Osteocyte (in vitro differentiated cells): Measurements from ENCODE around the gene GMEB2. TPM values are rescaled to one million over a fixed set of nuclear protein-coding genes. Genes with fewer than 3 reads are reported as not detected.

Experiments
- DNase-seq: peaks from one replicate; pipeline ENCODE4 v3.0.0; 2021; ENCODE audit warnings: mixed read lengths; ENCODE audit not compliant: unreplicated experiment; ENCODE audit errors: extremely low spot score
- H3K27ac Mint-ChIP-seq: one replicate; pipeline ENCODE4 v1.8.0; 2021; ENCODE audit warnings: mild to moderate bottlenecking, mixed read lengths; ENCODE audit not compliant: unreplicated experiment
- H3K27me3 Mint-ChIP-seq: one replicate; pipeline ENCODE4 v1.8.0; 2021; ENCODE audit warnings: mixed read lengths; ENCODE audit not compliant: unreplicated experiment
- H3K36me3 Mint-ChIP-seq: one replicate; pipeline ENCODE4 v1.8.0; 2021; ENCODE audit warnings: mixed read lengths; ENCODE audit not compliant: unreplicated experiment
- H3K4me1 Mint-ChIP-seq: one replicate; pipeline ENCODE4 v1.8.0; 2021; ENCODE audit warnings: mixed read lengths; ENCODE audit not compliant: unreplicated experiment
- H3K4me3 Mint-ChIP-seq: one replicate; pipeline ENCODE4 v1.8.0; 2021; ENCODE audit warnings: mild to moderate bottlenecking, moderate library complexity, mixed read lengths; ENCODE audit not compliant: unreplicated experiment
- H3K9me3 Mint-ChIP-seq: one replicate; pipeline ENCODE4 v1.8.0; 2021; ENCODE audit warnings: mixed read lengths; ENCODE audit not compliant: unreplicated experiment
- total RNA-seq: library from RNA; stranded (reverse); gene quantifications from 2 replicates; pipeline ENCODE4 v1.2.1, GENCODE V29; 2021
- TF ChIP-seq, protein P1 (sequence below): fragments of 200-600 bp; sonication (generic); IDR thresholded peaks from 2 replicates; pipeline ENCODE4 v1.5.0; 2021; ENCODE audit warnings: antibody characterized with exemption, mild to moderate bottlenecking, moderate library complexity

Gene GMEB2
- total RNA-seq, 1 donor from 2014 or later = 12.1 TPM

DNA sequence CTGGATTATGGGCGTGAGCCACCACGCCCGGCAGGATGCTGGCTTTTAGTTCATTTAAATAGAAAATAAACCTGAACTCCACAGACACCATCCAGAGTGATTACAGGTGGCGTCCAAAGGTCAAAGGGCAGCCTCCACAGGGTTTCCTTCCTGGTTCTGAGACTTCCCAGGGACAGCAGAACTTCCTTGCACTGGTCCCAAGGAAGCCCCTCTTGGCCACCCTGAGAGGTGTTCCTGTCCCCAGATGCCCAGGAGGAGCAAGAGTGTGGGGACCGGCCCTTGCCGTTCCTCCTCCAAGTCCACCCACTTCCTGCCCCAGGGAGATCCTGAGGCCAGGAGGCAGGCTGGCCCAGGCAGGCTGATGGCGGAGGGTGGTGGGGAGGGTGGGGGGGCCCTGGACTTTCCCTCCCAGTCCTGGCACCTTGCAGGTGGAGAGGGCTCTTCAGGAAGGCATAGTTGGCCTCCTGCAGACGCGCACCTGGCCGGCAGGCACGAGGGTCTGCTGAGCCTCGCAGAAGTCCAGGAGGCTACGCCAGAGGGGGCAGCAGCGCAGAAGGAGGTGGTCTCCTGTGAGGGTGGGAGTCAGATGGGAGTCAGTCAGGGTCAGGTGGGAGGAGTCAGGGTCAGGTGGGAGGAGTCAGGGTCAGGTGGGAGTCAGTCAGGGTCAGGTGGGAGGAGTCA is 68.0 kb downstream of the GMEB2 start:
- Mint-ChIP-seq H3K36me3 (peaks cover 4% of the 10 kb centered on the region), H3K4me3 (no peak overlapping the region)
- TF ChIP-seq, protein P1, sequence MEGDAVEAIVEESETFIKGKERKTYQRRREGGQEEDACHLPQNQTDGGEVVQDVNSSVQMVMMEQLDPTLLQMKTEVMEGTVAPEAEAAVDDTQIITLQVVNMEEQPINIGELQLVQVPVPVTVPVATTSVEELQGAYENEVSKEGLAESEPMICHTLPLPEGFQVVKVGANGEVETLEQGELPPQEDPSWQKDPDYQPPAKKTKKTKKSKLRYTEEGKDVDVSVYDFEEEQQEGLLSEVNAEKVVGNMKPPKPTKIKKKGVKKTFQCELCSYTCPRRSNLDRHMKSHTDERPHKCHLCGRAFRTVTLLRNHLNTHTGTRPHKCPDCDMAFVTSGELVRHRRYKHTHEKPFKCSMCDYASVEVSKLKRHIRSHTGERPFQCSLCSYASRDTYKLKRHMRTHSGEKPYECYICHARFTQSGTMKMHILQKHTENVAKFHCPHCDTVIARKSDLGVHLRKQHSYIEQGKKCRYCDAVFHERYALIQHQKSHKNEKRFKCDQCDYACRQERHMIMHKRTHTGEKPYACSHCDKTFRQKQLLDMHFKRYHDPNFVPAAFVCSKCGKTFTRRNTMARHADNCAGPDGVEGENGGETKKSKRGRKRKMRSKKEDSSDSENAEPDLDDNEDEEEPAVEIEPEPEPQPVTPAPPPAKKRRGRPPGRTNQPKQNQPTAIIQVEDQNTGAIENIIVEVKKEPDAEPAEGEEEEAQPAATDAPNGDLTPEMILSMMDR = no peak

DNA sequence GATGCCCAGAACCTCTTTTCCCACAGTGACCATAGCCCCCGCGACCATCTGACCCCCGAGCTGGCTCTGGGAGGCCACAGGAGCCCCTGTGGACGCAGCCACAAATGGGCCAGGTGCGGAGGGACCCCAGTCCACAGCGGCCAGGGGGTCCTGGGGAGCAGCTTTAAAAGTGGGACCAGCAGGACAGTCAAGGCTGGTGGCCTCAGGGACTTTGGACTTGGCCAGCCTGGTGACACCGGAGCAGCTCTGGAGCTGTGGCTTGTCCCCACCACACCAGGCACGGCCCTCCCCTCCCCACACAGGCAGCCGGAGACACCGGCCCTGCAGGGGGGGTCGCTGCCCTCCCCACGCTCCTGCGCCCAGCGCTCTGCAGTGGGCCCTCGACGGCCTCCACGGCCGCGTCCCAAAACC is 69.4 kb downstream of the GMEB2 start:
- no peak overlapping the region for H3K27ac Mint-ChIP-seq
- peaks cover 13% of the 10 kb centered on the region for H3K4me1 Mint-ChIP-seq
- H3K4me3 Mint-ChIP-seq = no peak overlapping the region
- H3K36me3 Mint-ChIP-seq = peaks cover 4% of the 10 kb centered on the region
- no peak for DNase-seq
- TF ChIP-seq, protein P1 = no peak
- no peaks in the 10 kb centered on the region for H3K27me3 Mint-ChIP-seq
- H3K9me3 Mint-ChIP-seq = no peaks in the 10 kb centered on the region

More for the DNA sequence above, 68.0 kb downstream of the GMEB2 start:
- no peaks in the 10 kb centered on the region for H3K27me3 Mint-ChIP-seq
- peaks cover 9% of the 10 kb centered on the region for H3K4me1 Mint-ChIP-seq
- no peak for DNase-seq
- H3K9me3 Mint-ChIP-seq = no peaks in the 10 kb centered on the region
- no peak overlapping the region for H3K27ac Mint-ChIP-seq

- H3K4me3 Mint-ChIP-seq = no peak overlapping the region
- no peak overlapping the region for H3K27ac Mint-ChIP-seq
- no peaks in the 10 kb centered on the region for H3K9me3 Mint-ChIP-seq
- H3K36me3 Mint-ChIP-seq = peaks cover 4% of the 10 kb centered on the region
- TF ChIP-seq, protein P1 = no peak
- no peaks in the 10 kb centered on the region for H3K27me3 Mint-ChIP-seq
- DNase-seq = no peak
- H3K4me1 Mint-ChIP-seq = peaks cover 13% of the 10 kb centered on the region
These were observed 69.9 kb downstream of the GMEB2 start for GRCh38 chr20:63556873-63557478.

- no peaks in the 10 kb centered on the region for H3K27me3 Mint-ChIP-seq
- no peak for DNase-seq
- TF ChIP-seq, protein P1 = no peak
- no peak overlapping the region for H3K4me3 Mint-ChIP-seq
- peaks cover 13% of the 10 kb centered on the region for H3K4me1 Mint-ChIP-seq
- H3K9me3 Mint-ChIP-seq = no peaks in the 10 kb centered on the region
- peaks cover 4% of the 10 kb centered on the region for H3K36me3 Mint-ChIP-seq
- no peak overlapping the region for H3K27ac Mint-ChIP-seq
These were observed 71.1 kb downstream of the GMEB2 start for GRCh38 chr20:63555661-63556381.
